Endothelial cell (in vitro differentiated cells): ENCODE measurements around the gene TBC1D10B. TPM values are rescaled to one million over a fixed set of nuclear protein-coding genes. Genes with fewer than 3 reads are reported as not detected.
"Not testable (repeated sequence)": the region's sequence is repeated elsewhere in the genome, so short reads cannot be mapped to it uniquely, and the experiment has no call there.

ENCODE experiments used
- DNase-seq: peaks from one replicate; pipeline ENCODE4 v3.0.0; 2021; ENCODE audit warnings: low spot score
- H3K27ac Mint-ChIP-seq: one replicate; pipeline ENCODE4 v1.8.0; 2021; ENCODE audit warnings: mixed read lengths, inconsistent platforms; ENCODE audit not compliant: unreplicated experiment
- H3K27me3 Mint-ChIP-seq: one replicate; pipeline ENCODE4 v1.8.0; 2021; ENCODE audit warnings: mild to moderate bottlenecking, moderate library complexity, mixed read lengths, inconsistent platforms; ENCODE audit not compliant: unreplicated experiment
- H3K36me3 Mint-ChIP-seq: one replicate; pipeline ENCODE4 v1.8.0; 2021; ENCODE audit warnings: mild to moderate bottlenecking, low read depth, mixed read lengths, inconsistent platforms; ENCODE audit not compliant: unreplicated experiment
- H3K4me1 Mint-ChIP-seq: one replicate; pipeline ENCODE4 v1.8.0; 2021; ENCODE audit warnings: mild to moderate bottlenecking, mixed read lengths, inconsistent platforms; ENCODE audit not compliant: unreplicated experiment
- H3K4me3 Mint-ChIP-seq: one replicate; pipeline ENCODE4 v1.8.0; 2021; ENCODE audit warnings: mild to moderate bottlenecking, mixed read lengths, inconsistent platforms; ENCODE audit not compliant: unreplicated experiment
- H3K9me3 Mint-ChIP-seq: one replicate; pipeline ENCODE4 v1.8.0; 2021; ENCODE audit warnings: mixed read lengths, inconsistent platforms; ENCODE audit not compliant: unreplicated experiment
- CTCF ChIP-seq: fragments of 200-600 bp; sonication (generic); IDR thresholded peaks from one replicate; pipeline ENCODE4 v1.5.0; 2021; ENCODE audit warnings: antibody characterized with exemption; ENCODE audit not compliant: unreplicated experiment
- total RNA-seq: library from RNA; stranded (reverse); fragmentation: NEBNext Ultra II Directional; extraction: Animal tissue kit (Norgen Biotek cat#: 25700); gene quantifications from one replicate; pipeline ENCODE4 v1.2.1, GENCODE V29; 2021; ENCODE audit not compliant: unreplicated experiment

Gene TBC1D10B
- total RNA-seq, 1 donor from 2014 or later: 62.4 TPM

GRCh38 chr16:30346286-30346685 lies 24.0 kb downstream of the TBC1D10B start:
- Mint-ChIP-seq H3K27me3 (peaks cover 2% of the 10 kb centered on the region), H3K27ac (no peak overlapping the region), H3K4me3 (no peak overlapping the region), H3K36me3 (peaks cover 12% of the 10 kb centered on the region), H3K4me1 (no peaks in the 10 kb centered on the region), H3K9me3 (no peaks in the 10 kb centered on the region)
- TF ChIP-seq CTCF: no peak
- DNase-seq: no peak

GRCh38 chr16:30343491-30343820 lies 26.8 kb downstream of the TBC1D10B start:
- H3K27me3 Mint-ChIP-seq, H3K9me3 Mint-ChIP-seq, H3K36me3 Mint-ChIP-seq, H3K4me3 Mint-ChIP-seq, DNase-seq, H3K27ac Mint-ChIP-seq, H3K4me1 Mint-ChIP-seq: not testable (repeated sequence)

- DNase-seq: no peak
- H3K36me3 Mint-ChIP-seq: no peaks in the 10 kb centered on the region
- H3K9me3 Mint-ChIP-seq: no peaks in the 10 kb centered on the region
- TF ChIP-seq CTCF: no peak
- peaks cover 4% of the 10 kb centered on the region for H3K27me3 Mint-ChIP-seq
- no peaks in the 10 kb centered on the region for H3K4me1 Mint-ChIP-seq
- no peak overlapping the region for H3K4me3 Mint-ChIP-seq
- H3K27ac Mint-ChIP-seq: no peak overlapping the region
Measured at GRCh38 chr16:30342751-30343490, 27.4 kb downstream of the TBC1D10B start.

- not testable (repeated sequence) for H3K27ac Mint-ChIP-seq, H3K27me3 Mint-ChIP-seq
Measured at GRCh38 chr16:30341971-30342370, 28.3 kb downstream of the TBC1D10B start.

GRCh38 chr16:30340621-30341020 lies 29.7 kb downstream of the TBC1D10B start:
- Mint-ChIP-seq H3K4me3 (no peak overlapping the region), H3K4me1 (peaks cover 4% of the 10 kb centered on the region), H3K27ac (no peak overlapping the region), H3K27me3 (peaks cover 4% of the 10 kb centered on the region), H3K36me3 (no peaks in the 10 kb centered on the region), H3K9me3 (no peaks in the 10 kb centered on the region)
- no peak for DNase-seq
- TF ChIP-seq CTCF: no peak

More at GRCh38 chr16:30341971-30342370, 28.3 kb downstream of the TBC1D10B start:
- H3K4me1 Mint-ChIP-seq, H3K9me3 Mint-ChIP-seq, H3K4me3 Mint-ChIP-seq, DNase-seq, H3K36me3 Mint-ChIP-seq: not testable (repeated sequence)

GRCh38 chr16:30338715-30339114 lies 31.6 kb downstream of the TBC1D10B start:
- H3K36me3 Mint-ChIP-seq, H3K9me3 Mint-ChIP-seq, H3K27me3 Mint-ChIP-seq, H3K4me3 Mint-ChIP-seq, H3K27ac Mint-ChIP-seq, H3K4me1 Mint-ChIP-seq, DNase-seq: not testable (repeated sequence)

- not testable (repeated sequence) for H3K27ac Mint-ChIP-seq, DNase-seq, H3K27me3 Mint-ChIP-seq, H3K4me3 Mint-ChIP-seq, H3K4me1 Mint-ChIP-seq, H3K36me3 Mint-ChIP-seq, H3K9me3 Mint-ChIP-seq
Measured at GRCh38 chr16:30337964-30338357, 32.3 kb downstream of the TBC1D10B start.
